ENCODE data around the gene PGGHG. TPM values are rescaled to one million over a fixed set of nuclear protein-coding genes. Genes with fewer than 3 reads are reported as not detected.
A peak's percentile ranks its signal among the peaks of the same experiment; 100 is the strongest.
"Not testable (repeated sequence)": the region's sequence is repeated elsewhere in the genome, so short reads cannot be mapped to it uniquely, and the experiment has no call there.

Gene PGGHG
- total RNA-seq, 2 donors from 2014 or later = 10.8 to 15.8 TPM

GRCh38 chr11:306645-307371, 17.9 kb downstream of the PGGHG start:
- DNase-seq (no peak), ATAC-seq (no peak)
- intact Hi-C loops (cut with DNase I) = loop anchor here (5.0 to 10.0 kb wide), 3 partner anchors 50 to 148 kb away; partner anchors contain the start of genes BET1L (in 1 of the 2), PTDSS2 (in 1 of the 2) and RIC8A (in 1 of the 2)

- intact Hi-C loops (cut with DNase I) = loop anchor here (5.0 to 10.0 kb wide), 3 partner anchors 49 to 147 kb away; partner anchors contain the start of genes BET1L (in 1 of the 2), PTDSS2 (in 1 of the 2) and RIC8A (in 1 of the 2)
- DNase-seq (peak; percentile 83), ATAC-seq (peak; percentile 56 to 60)
Observed at GRCh38 chr11:307766-308708, 19.1 kb downstream of the PGGHG start, which contains the start of gene IFITM2. IFITM2 (plus strand) TSS chr11:307816; CDS start chr11:308193, 377 bp downstream.

- intact Hi-C loops (cut with DNase I) = loop anchor here (5.0 to 10.0 kb wide), 3 partner anchors 48 to 146 kb away; partner anchors contain the start of genes BET1L (in 1 of the 2), PTDSS2 (in 1 of the 2) and RIC8A (in 1 of the 2)
- not testable (repeated sequence) for ATAC-seq, DNase-seq
Observed at GRCh38 chr11:308740-309665, 20.1 kb downstream of the PGGHG start.

GRCh38 chr11:309979-310572, 21.1 kb downstream of the PGGHG start:
- intact Hi-C loops (cut with DNase I) = loop anchor here (5.0 to 10.0 kb wide), 3 partner anchors 47 to 145 kb away; partner anchors contain the start of genes BET1L (in 1 of the 2), PTDSS2 (in 1 of the 2) and RIC8A (in 1 of the 2)
- peak; percentile 10 to 11 for ATAC-seq
- not testable (repeated sequence) for DNase-seq

GRCh38 chr11:311013-311748, 22.3 kb downstream of the PGGHG start:
- ATAC-seq = peak; percentile 71 to 74
- intact Hi-C loops (cut with DNase I); DNase-seq: not testable (repeated sequence)

- DNase-seq = peak; percentile 53
- intact Hi-C loops (cut with DNase I) = no loop called here
- no peak for ATAC-seq
Observed at GRCh38 chr11:312092-312816, 23.3 kb downstream of the PGGHG start.

- intact Hi-C loops (cut with DNase I) = no loop called here
- DNase-seq = peak; percentile 36
Observed at GRCh38 chr11:313304-313786, 24.4 kb downstream of the PGGHG start.

GRCh38 chr11:313787-314553, 25.0 kb downstream of the PGGHG start, which contains the start of gene IFITM1:
IFITM1 (plus strand) TSS chr11:314040; CDS start chr11:314171, 131 bp downstream.
- intact Hi-C loops (cut with DNase I) = no loop called here
- DNase-seq (peak; percentile 43), ATAC-seq (peak; percentile 14 to 19)

More at GRCh38 chr11:313304-313786, 24.4 kb downstream of the PGGHG start:
- no peak for ATAC-seq

- DNase-seq; intact Hi-C loops (cut with DNase I); ATAC-seq: not testable (repeated sequence)
Observed at GRCh38 chr11:314554-314875, 25.6 kb downstream of the PGGHG start.

- ATAC-seq (no peak), DNase-seq (peak; percentile 24)
- intact Hi-C loops (cut with DNase I) = no loop called here
Observed at GRCh38 chr11:315051-315481, 26.1 kb downstream of the PGGHG start.

GRCh38 chr11:315516-315994, 26.6 kb downstream of the PGGHG start:
- ATAC-seq (no peak), DNase-seq (no peak)
- intact Hi-C loops (cut with DNase I) = no loop called here

GRCh38 chr11:316031-316701, 27.2 kb downstream of the PGGHG start:
- ATAC-seq = no peak
- intact Hi-C loops (cut with DNase I) = loop anchor here in 1 of 2 donors (2.0 kb wide), 1 partner anchor 39 kb away; no protein-coding TSS in a partner anchor
- DNase-seq = peak; percentile 66

- no peak for DNase-seq
- intact Hi-C loops (cut with DNase I) = loop anchor here in 1 of 2 donors (2.0 kb wide), 1 partner anchor 38 kb away; no protein-coding TSS in a partner anchor
- no peak for ATAC-seq
Observed at GRCh38 chr11:316891-317301, 28.0 kb downstream of the PGGHG start.

GRCh38 chr11:317668-318404, 28.9 kb downstream of the PGGHG start:
- not testable (repeated sequence) for ATAC-seq, DNase-seq
- intact Hi-C loops (cut with DNase I) = loop anchor here in 1 of 2 donors (2.0 kb wide), 1 partner anchor 37 kb away; no protein-coding TSS in a partner anchor
